HEK293 (cell line): ENCODE results near the gene SHISAL2A.

ENCODE experiments used
- CTCF ChIA-PET: fragments of 350-600 bp; formaldehyde crosslinking; extraction: SDS; loops from one replicate; lab custom pipeline; 2021; ENCODE audit warnings: antibody characterized with exemption; lab: Yijun Ruan, JAX
- POLR2A ChIA-PET: fragments of 300-600 bp; formaldehyde crosslinking; extraction: SDS; loops from one replicate; lab custom pipeline; 2020; ENCODE audit warnings: antibody characterized with exemption, inconsistent platforms; lab: Yijun Ruan, JAX
- H3K27ac ChIP-seq: fragments of 200-500 bp; sonication (Bioruptor generic); 2 replicates; pipeline ENCODE4 v1.5.1; 2014; ENCODE audit warnings: low read depth, low read length, control low read depth, inconsistent platforms; ENCODE audit errors: extremely low read depth
- H3K36me3 ChIP-seq, 2 experiments: fragments of 200-500 bp in 1 of 2; sonication (Bioruptor generic) in 1 of 2; 1 replicate in 1 of 2; 2 replicates in 1 of 2; pipeline ENCODE4 v1.5.1; 2014 to 2017; ENCODE audit warnings: inconsistent platforms in 2 of 2, low read length in 2 of 2; ENCODE audit not compliant: control insufficient read depth in 2 of 2, insufficient read depth in 1 of 2
- H3K4me1 ChIP-seq: fragments of 200-500 bp; sonication (Bioruptor generic); 2 replicates; pipeline ENCODE4 v1.5.1; 2014; ENCODE audit warnings: mild to moderate bottlenecking, low read length, inconsistent platforms; ENCODE audit not compliant: control insufficient read depth, insufficient read depth
- H3K4me3 ChIP-seq: 2 replicates; pipeline ENCODE4 v1.5.1; 2011; ENCODE audit warnings: low read depth, mild to moderate bottlenecking, control low read depth, low read length, moderate library complexity
- H3K9me3 ChIP-seq: fragments of 200-500 bp; sonication (Bioruptor generic); 2 replicates; pipeline ENCODE4 v1.5.1; 2014; ENCODE audit warnings: low read depth, low read length, inconsistent platforms; ENCODE audit not compliant: control insufficient read depth, insufficient read depth
- GFI1B ChIP-seq: fragments of 450-650 bp; formaldehyde crosslinking; IDR thresholded peaks from 2 replicates; pipeline ENCODE4 v1.5.1; 2016; ENCODE audit warnings: missing biosample characterization, missing genetic modification characterization
- GLIS2 ChIP-seq: fragments of 450-650 bp; formaldehyde crosslinking; IDR thresholded peaks from 2 replicates; pipeline ENCODE4 v1.5.1; 2016; ENCODE audit warnings: missing biosample characterization, missing genetic modification characterization
- IKZF3 ChIP-seq: fragments of 450-650 bp; IDR thresholded peaks from 2 replicates; pipeline ENCODE4 v1.5.0; 2018; ENCODE audit warnings: missing biosample characterization, mild to moderate bottlenecking, missing genetic modification characterization, moderate library complexity
- KLF10 ChIP-seq: fragments of 450-650 bp; IDR thresholded peaks from 2 replicates; pipeline ENCODE4 v1.5.1; 2018; ENCODE audit warnings: missing biosample characterization, mild to moderate bottlenecking, missing genetic modification characterization
- MZF1 ChIP-seq: fragments of 450-650 bp; formaldehyde crosslinking; IDR thresholded peaks from 2 replicates; pipeline ENCODE4 v1.5.1; 2017; ENCODE audit warnings: missing biosample characterization, missing genetic modification characterization, borderline replicate concordance
- REPIN1 ChIP-seq: fragments of 450-650 bp; formaldehyde crosslinking; IDR thresholded peaks from 2 replicates; pipeline ENCODE4 v1.5.1; 2017; ENCODE audit warnings: missing biosample characterization, missing genetic modification characterization, low read depth
- SCRT2 ChIP-seq: fragments of 450-650 bp; formaldehyde crosslinking; IDR thresholded peaks from 2 replicates; pipeline ENCODE4 v1.5.1; 2016; ENCODE audit warnings: missing biosample characterization, missing genetic modification characterization
- TRIM28 ChIP-seq: IDR thresholded peaks from 2 replicates; pipeline ENCODE4 v1.6.1; 2011; ENCODE audit warnings: low read length, control low read depth, borderline replicate concordance
- YY1 ChIP-seq: fragments of 450-650 bp; formaldehyde crosslinking; IDR thresholded peaks from 2 replicates; pipeline ENCODE4 v1.5.1; 2018; ENCODE audit warnings: missing biosample characterization, missing genetic modification characterization
- ZBTB17 ChIP-seq: fragments of 450-650 bp; formaldehyde crosslinking; IDR thresholded peaks from 2 replicates; pipeline ENCODE4 v1.5.1; 2016; ENCODE audit warnings: missing biosample characterization, missing genetic modification characterization
- ZBTB26 ChIP-seq: fragments of 450-650 bp; formaldehyde crosslinking; optimal IDR thresholded peaks from 2 replicates; pipeline ENCODE3; 2016; ENCODE audit warnings: missing biosample characterization, mild to moderate bottlenecking, missing genetic modification characterization
- ZBTB48 ChIP-seq: fragments of 450-650 bp; formaldehyde crosslinking; IDR thresholded peaks from 2 replicates; pipeline ENCODE4 v1.5.1; 2016; ENCODE audit warnings: missing biosample characterization, missing genetic modification characterization
- ZBTB49 ChIP-seq: fragments of 450-650 bp; formaldehyde crosslinking; IDR thresholded peaks from 2 replicates; pipeline ENCODE4 v1.5.1; 2016; ENCODE audit warnings: missing biosample characterization, missing genetic modification characterization, low read depth
- ZFHX2 ChIP-seq: fragments of 450-650 bp; formaldehyde crosslinking; conservative IDR thresholded peaks from 2 replicates; pipeline ENCODE4 v1.5.1; 2016; ENCODE audit warnings: missing biosample characterization, missing genetic modification characterization
- ZNF2 ChIP-seq: fragments of 450-650 bp; formaldehyde crosslinking; IDR thresholded peaks from 2 replicates; pipeline ENCODE4 v1.5.1; 2016; ENCODE audit warnings: missing biosample characterization, missing genetic modification characterization
- ZNF324 ChIP-seq: fragments of 450-650 bp; formaldehyde crosslinking; IDR thresholded peaks from 2 replicates; pipeline ENCODE4 v1.5.1; 2016; ENCODE audit warnings: missing biosample characterization, missing genetic modification characterization
- ZNF335 ChIP-seq: fragments of 450-650 bp; formaldehyde crosslinking; conservative IDR thresholded peaks from 2 replicates; pipeline ENCODE4 v1.5.1; 2016; ENCODE audit warnings: missing biosample characterization, missing genetic modification characterization
- ZNF354C ChIP-seq: fragments of 450-650 bp; formaldehyde crosslinking; IDR thresholded peaks from 2 replicates; pipeline ENCODE4 v1.5.1; 2016; ENCODE audit warnings: missing biosample characterization, missing genetic modification characterization, low read depth, borderline replicate concordance
- ZNF391 ChIP-seq: fragments of 450-650 bp; formaldehyde crosslinking; IDR thresholded peaks from 2 replicates; pipeline ENCODE4 v1.5.1; 2016; ENCODE audit warnings: low read depth, missing biosample characterization, missing genetic modification characterization, borderline replicate concordance
- ZNF449 ChIP-seq: fragments of 450-650 bp; formaldehyde crosslinking; IDR thresholded peaks from 2 replicates; pipeline ENCODE4 v1.5.1; 2017; ENCODE audit warnings: missing biosample characterization, mild to moderate bottlenecking, missing genetic modification characterization, moderate library complexity
- ZNF48 ChIP-seq: fragments of 450-650 bp; formaldehyde crosslinking; IDR thresholded peaks from 2 replicates; pipeline ENCODE4 v1.5.1; 2016; ENCODE audit warnings: missing biosample characterization, missing genetic modification characterization
- ZNF580 ChIP-seq: fragments of 450-650 bp; formaldehyde crosslinking; IDR thresholded peaks from 2 replicates; pipeline ENCODE4 v1.5.1; 2016; ENCODE audit warnings: missing biosample characterization, missing genetic modification characterization
- ZNF600 ChIP-seq: fragments of 450-650 bp; formaldehyde crosslinking; IDR thresholded peaks from 2 replicates; pipeline ENCODE4 v1.5.1; 2016; ENCODE audit warnings: missing biosample characterization, missing genetic modification characterization
- ZNF639 ChIP-seq: fragments of 450-650 bp; formaldehyde crosslinking; IDR thresholded peaks from 2 replicates; pipeline ENCODE4 v1.5.1; 2016; ENCODE audit warnings: missing biosample characterization, missing genetic modification characterization
- ZNF704 ChIP-seq: fragments of 450-650 bp; formaldehyde crosslinking; IDR thresholded peaks from 2 replicates; pipeline ENCODE4 v1.5.1; 2016; ENCODE audit warnings: missing biosample characterization, missing genetic modification characterization
- ZSCAN5A ChIP-seq: fragments of 450-650 bp; formaldehyde crosslinking; IDR thresholded peaks from 2 replicates; pipeline ENCODE4 v1.5.1; 2016; ENCODE audit warnings: missing biosample characterization, missing genetic modification characterization
- ZXDB ChIP-seq: fragments of 450-650 bp; formaldehyde crosslinking; IDR thresholded peaks from 2 replicates; pipeline ENCODE4 v1.5.1; 2016; ENCODE audit warnings: missing biosample characterization, missing genetic modification characterization

The SHISAL2A gene

GRCh38 chr1:52697795-52698674 is 65.1 kb downstream of the SHISAL2A start, which contains the start of gene COA7:
Gene COA7 (minus strand): TSS chr1:52698347. CDS start chr1:52698326, 21 bp downstream.
- CTCF ChIA-PET: interaction anchor here (0.6 to 1.2 kb wide), 5 partner anchors 10 to 303 kb away, joined by 3 to 5 read pairs (median 3); partner anchors contain the start of gene ZYG11A
- no peaks in the 10 kb centered on the region for H3K4me1 ChIP-seq
- peaks cover 0 to 11% of the 10 kb centered on the region in 2 experiments; a peak in 2 of 3 replicates for H3K36me3 ChIP-seq
- no peaks in the 10 kb centered on the region for H3K9me3 ChIP-seq
- H3K4me3 ChIP-seq: peak within 1 kb of the TSS; percentile 79
- POLR2A ChIA-PET: interaction anchor here (0.5 to 1.5 kb wide), 3 partner anchors 16 to 714 kb away, joined by 3 to 4 read pairs (median 3); partner anchors contain the start of gene ZYG11B
- H3K27ac ChIP-seq: peak within 1 kb of the TSS; percentile 59; the same call in 1 of the 2 replicates
- TF ChIP-seq ZNF335 (peak; percentile 81), ZNF449 (tag by site-specific recombination) (no peak), ZBTB17 (tag by site-specific recombination) (peak; percentile 82), ZNF639 (0 out of 2 replicates have a peak, but pooled peaks have one; percentile 51), ZNF391 (tag by site-specific recombination) (peak; percentile 62; the same call in 1 of the 2 replicates), ZXDB (tag by site-specific recombination) (peak; percentile 89), ZBTB26 (tag by site-specific recombination) (peak; percentile 79), ZNF354C (tag by site-specific recombination) (no peak), ZNF48 (tag by site-specific recombination) (no peak), ZNF600 (peak; percentile 77), TRIM28 (peak; percentile 52; the same call in 1 of the 2 replicates), MZF1 (tag by site-specific recombination) (peak; percentile 44; the same call in 1 of the 2 replicates), ZNF324 (tag by site-specific recombination) (0 out of 2 replicates have a peak, but pooled peaks have one; percentile 33), YY1 (tag by site-specific recombination) (peak; percentile 86), ZBTB48 (peak; percentile 94), SCRT2 (tag by site-specific recombination) (0 out of 2 replicates have a peak, but pooled peaks have one; percentile 8), ZFHX2 (tag by site-specific recombination) (peak; percentile 69), ZNF704 (tag by site-specific recombination) (peak; percentile 91), ZBTB49 (no peak), IKZF3 (peak; percentile 91), ZSCAN5A (tag by site-specific recombination) (peak; percentile 25; the same call in 1 of the 2 replicates), KLF10 (tag by site-specific recombination) (peak; percentile 82), ZNF580 (tag by site-specific recombination) (peak; percentile 73; the same call in 1 of the 2 replicates), REPIN1 (tag by site-specific recombination) (0 out of 2 replicates have a peak, but pooled peaks have one; percentile 20), GFI1B (tag by site-specific recombination) (peak; percentile 32; the same call in 1 of the 2 replicates), GLIS2 (tag by site-specific recombination) (peak; percentile 83), ZNF2 (tag by site-specific recombination) (peak; percentile 61; the same call in 1 of the 2 replicates)
